Fibroblast of skin of left biceps (primary cell): ENCODE data around the gene CDH4.
"Not testable (repeated sequence)": the region's sequence is repeated elsewhere in the genome, so short reads cannot be mapped to it uniquely, and the experiment has no call there.

Experiments
- DNase-seq, 2 experiments: peaks; one replicate each; pipeline ENCODE4 v3.0.0-alpha.2; 2013; ENCODE audit warnings: low read depth in 2 of 2

CDH4 gene

GRCh38 chr20:61385296-61385695 is 133.2 kb downstream of the CDH4 start:
- DNase-seq, result no peak

- no peak for DNase-seq
Observed at GRCh38 chr20:61385731-61386130, 133.7 kb downstream of the CDH4 start.

- DNase-seq, result peak; percentile 13 to 25
Observed at GRCh38 chr20:61387204-61387953, 135.3 kb downstream of the CDH4 start.

GRCh38 chr20:61387954-61388348 is 135.9 kb downstream of the CDH4 start:
- no peak for DNase-seq

DNA sequence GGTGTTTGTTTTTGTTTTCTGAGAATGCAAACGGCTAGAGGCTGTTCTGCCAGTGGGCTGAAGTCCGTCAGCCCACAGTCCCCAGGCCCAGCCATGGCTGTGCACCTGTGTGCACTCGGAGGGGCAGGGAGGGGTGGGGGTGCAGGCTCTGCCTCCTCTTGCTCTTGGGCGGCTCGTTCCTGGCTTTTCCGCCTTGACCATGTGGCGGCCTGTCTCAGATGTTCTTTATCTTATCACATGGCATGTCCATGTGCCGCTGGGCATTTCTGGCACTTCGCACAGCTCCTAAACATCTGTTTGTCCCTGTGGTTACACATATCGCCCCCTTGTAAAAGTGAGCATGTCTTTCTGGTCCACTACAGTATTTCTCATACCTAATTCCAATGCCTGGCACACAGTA is 137.0 kb downstream of the CDH4 start:
- DNase-seq, result no peak

DNA sequence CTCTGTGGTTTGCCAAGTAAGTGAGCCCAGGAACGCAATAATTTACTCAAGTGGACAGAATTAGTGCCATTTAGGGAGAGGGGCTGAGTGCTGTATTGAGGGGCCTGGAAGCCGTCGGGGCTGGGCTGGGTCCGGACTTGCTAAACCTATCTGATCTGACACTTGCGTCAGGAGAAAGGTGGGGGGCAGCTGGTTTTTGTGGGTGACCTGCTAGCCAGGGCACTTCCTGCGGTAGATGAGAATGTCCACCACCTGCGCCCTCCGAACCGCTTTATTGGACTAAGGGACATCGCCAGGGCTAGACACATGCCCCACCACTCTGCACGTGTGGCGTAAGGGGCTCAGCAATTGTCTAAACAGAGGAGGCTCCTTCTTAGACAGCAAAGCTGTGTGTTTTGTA is 139.1 kb downstream of the CDH4 start:
- no peak for DNase-seq

DNA sequence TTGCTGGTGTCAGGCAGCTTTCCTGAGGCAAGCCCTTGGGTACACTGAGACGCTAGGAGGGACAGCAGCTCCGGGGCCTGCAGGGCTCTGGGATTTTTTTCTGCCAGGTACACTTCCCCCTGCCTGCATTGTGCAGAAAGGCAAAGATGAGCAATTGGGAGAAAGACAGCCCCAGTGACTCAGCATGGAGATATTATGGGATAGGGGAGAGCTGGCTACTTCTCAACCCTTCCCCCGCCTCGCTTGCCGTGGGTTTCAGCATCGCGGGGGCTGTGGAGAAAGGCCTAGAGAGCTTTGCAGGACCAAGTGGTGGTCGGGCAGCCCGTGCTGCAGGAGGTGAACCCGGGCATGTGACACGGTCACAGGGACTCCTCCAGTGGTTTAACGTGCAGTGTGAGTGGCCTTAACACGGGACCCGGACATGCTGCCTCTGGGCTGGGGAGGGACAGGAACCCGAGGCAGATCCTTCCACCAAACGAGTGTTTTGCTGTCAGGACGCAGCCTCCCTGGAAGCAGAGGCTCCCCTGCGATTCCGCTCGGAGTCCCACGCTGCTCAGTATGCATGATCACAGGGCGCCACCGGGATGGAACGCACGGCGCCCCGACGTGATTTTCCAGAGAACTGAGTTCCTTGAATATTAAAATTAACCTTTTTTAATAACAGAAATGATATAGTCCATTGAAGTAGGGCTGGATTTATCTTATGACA is 139.9 kb downstream of the CDH4 start:
- DNase-seq, result no peak

DNA sequence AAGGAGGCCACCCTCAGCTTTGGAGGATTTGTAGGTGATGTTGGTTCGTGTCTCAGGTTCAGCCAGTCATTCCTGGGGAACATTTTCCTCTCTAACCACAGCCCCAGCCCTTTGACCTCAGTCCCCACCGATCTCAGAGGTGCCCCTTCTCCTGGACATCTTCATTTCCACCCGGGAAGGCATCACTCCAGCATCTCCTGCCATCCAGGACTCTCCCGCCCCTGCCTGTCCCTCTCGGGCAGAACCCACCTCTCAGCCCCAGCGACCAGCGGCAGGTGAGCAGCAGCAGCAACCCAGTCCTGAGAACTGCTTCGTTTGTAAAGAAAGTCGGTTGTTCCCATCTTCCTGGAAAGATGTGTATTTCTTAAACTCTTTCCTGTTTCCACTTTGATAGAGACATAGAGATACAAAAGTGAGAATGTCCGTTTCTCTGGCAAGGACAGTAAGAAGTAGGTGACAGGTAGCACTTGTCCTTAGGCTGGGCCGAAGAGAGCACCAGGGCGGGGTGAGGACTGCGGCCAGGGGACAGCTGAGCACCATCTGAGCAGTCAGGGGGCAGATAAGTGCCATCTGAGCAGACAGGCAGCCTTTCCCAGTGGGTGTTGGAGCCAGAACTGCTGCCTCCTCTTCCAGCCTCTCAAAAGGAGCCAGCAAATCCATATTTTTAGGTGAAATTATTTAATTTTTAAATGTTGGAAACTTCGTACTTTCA is 142.2 kb downstream of the CDH4 start:
- no peak for DNase-seq

- DNase-seq, result no peak
Observed at GRCh38 chr20:61396262-61396848, 144.3 kb downstream of the CDH4 start.

DNA sequence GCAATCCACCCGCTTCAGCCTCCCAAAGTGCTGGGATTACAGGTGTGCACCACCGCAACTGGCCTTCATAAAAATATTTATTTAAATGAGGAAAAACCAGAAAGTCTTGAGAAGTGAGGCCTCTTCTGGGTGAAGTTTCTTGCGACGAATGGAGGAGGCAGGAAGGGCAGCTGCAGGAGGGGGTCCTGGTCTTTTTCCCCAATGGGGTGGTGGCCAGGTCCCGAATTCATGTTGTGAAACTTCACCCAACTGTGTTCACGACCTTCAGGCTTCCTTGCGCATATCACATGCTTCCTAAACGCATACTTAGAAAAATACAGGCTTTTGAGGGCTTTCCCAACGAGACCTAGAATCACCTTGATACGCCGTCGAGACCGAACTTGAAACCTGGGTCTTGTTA is 145.1 kb downstream of the CDH4 start:
- no peak for DNase-seq

GRCh38 chr20:61397790-61398189 is 145.7 kb downstream of the CDH4 start:
- no peak for DNase-seq

- DNase-seq, result no peak
Observed at GRCh38 chr20:61399433-61399832, 147.4 kb downstream of the CDH4 start.

- no peak for DNase-seq
Observed at GRCh38 chr20:61400499-61400898, 148.4 kb downstream of the CDH4 start.

DNA sequence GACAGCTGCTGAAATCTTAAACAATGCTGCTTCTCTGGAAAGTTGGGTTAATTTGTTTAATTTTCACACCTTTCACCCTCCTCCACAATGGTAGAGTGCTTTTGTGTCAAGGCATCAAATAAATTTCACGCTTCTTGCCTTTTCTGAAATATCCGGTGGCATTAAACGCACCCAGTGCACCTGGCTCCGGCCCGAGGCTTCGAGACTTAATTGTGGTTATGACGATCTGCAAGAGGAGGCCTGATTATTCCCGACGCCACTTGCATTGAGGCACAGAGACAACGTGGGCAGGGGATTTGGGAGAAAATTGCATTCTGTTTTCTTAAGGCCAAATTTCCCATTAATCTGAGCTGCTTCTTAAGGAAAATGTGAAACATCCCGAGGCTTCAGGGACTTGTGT is 152.2 kb downstream of the CDH4 start:
- no peak for DNase-seq

GRCh38 chr20:61405007-61405406 is 152.9 kb downstream of the CDH4 start:
- DNase-seq, result no peak

DNA sequence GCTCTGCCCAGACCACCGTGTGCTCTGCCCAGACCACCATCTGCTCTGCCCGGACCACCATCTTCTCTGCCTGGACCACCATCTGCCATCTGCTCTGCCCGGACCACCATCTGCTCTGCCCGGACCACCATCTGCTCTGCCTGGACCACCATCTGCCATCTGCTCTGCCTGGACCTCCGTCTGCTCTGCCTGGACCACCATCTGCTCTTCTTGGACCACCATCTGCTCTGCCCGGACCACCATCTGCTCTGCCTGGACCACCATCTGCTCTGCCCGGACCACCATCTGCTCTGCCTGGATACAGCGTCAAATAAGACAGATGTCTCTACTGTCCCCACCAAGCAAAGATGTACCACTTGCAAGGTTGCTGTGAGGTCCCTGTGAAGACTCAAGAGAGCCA is 154.7 kb downstream of the CDH4 start:
- not testable (repeated sequence) for DNase-seq

- no peak for DNase-seq
Observed at GRCh38 chr20:61407561-61407960, 155.5 kb downstream of the CDH4 start.

DNA sequence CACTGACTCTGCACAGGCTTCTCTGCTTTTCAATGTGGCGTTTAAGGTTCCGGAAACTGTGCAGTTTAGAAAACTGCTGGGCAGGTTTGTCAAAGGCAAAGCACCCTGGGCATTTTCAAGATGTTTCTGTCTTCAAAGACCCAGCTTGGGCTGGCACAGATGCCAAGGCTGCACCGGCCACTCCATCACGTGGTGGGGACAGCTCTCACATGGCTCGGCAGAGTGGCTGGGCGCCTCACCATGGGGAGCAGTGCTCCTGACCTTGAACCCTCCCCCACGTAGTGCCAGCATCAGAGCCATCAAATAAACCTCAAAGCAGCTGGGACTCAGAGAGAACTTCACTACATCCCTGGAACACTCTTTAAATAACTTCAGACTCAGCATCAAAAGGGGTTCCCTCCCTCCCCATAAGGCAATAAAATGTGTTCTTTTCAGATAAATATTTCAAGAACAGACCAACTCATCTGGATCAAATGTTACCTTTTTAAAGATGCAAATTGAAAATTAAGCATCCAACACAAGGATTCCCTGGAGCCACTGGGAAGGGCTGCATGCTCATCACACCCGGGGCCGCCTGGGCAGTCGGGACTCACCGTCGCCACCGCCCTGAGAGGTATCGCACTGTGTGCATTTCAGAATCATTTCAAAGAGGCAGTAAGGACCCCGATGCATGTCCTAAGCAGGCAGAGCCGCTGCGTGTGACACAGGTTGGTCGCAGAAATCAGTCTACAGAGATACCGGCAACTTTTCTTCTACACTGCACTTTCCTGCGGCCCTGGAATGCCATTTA is 157.1 kb downstream of the CDH4 start:
- DNase-seq, result no peak

DNA sequence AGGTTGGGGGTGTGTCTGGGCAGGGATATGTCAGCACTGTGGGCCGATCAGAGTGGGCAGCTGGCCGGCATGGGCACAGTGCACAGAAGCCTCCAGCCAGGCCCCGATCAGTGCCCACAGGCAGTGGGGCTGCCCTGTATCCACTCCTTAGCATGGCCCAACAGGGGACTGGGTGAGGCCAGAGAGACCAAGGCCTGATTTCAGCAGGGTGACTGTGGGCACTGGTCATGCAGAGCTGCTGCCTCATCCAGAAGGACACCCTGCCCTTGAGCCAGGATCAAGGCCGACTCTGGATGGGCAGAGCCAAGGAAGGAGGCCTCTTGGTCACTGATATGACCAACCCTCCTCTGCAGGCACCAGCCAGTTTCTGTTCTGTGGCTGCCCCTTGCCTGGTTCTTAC is 159.7 kb downstream of the CDH4 start:
- no peak for DNase-seq

DNA sequence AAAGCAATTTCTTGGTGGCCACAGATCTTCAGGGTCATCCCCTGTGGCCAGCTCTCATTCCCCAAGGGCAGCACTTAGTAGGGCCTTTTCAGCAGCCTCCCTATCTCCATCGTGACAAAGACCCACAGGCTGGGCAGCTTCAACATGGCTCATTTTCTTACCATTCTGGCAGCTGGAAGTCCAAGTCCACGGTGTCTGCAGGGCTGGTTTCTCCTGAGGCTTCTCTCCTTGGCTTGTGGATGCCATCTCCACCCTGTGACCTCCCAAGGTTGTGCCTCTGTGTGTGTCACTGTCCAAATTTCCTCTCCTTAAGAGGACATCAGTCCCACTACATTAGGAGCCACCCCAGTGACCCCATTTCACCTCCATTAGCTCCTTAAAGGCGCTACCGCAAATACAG is 161.7 kb downstream of the CDH4 start:
- no peak for DNase-seq

GRCh38 chr20:61414455-61414991 is 162.5 kb downstream of the CDH4 start:
- DNase-seq, result no peak
